K562 (cell line): ENCODE measurements around the gene TRIM25. TPM values are rescaled to one million over a fixed set of nuclear protein-coding genes. Genes with fewer than 3 reads are reported as not detected.
A peak's percentile ranks its signal among the peaks of the same experiment; 100 is the strongest.

ENCODE experiments used
- CCNT2 ChIP-seq: IDR thresholded peaks from 2 replicates; pipeline ENCODE4 v1.6.1; 2011; ENCODE audit warnings: borderline replicate concordance, low read depth, mild to moderate bottlenecking, moderate library complexity, mixed read lengths, low read length; ENCODE audit not compliant: insufficient read length; ENCODE audit errors: extremely low read depth
- CEBPB ChIP-seq: fragments of 450-650 bp; IDR thresholded peaks from 2 replicates; pipeline ENCODE4 v1.6.1; 2016; ENCODE audit warnings: missing genetic modification characterization, missing compliant biosample characterization
- COPS2 ChIP-seq: fragments of 450-650 bp; conservative IDR thresholded peaks from 2 replicates; pipeline ENCODE4 v1.6.1; 2016; ENCODE audit warnings: mild to moderate bottlenecking, moderate library complexity
- CREB1 ChIP-seq, 2 experiments: sonication (generic) in 1 of 2; formaldehyde crosslinking in 1 of 2; IDR thresholded peaks; 2 replicates each; pipeline versions ENCODE4 v1.6.1 to v1.8.0; 2012 to 2022; ENCODE audit warnings: inconsistent platforms in 1 of 2, mild to moderate bottlenecking in 1 of 2, missing genetic modification reagents in 1 of 2, moderate library complexity in 1 of 2
- CSDE1 ChIP-seq, 2 experiments: fragments of 450-650 bp; IDR thresholded peaks; 2 replicates each; pipeline ENCODE4 v1.6.1; 2016; ENCODE audit warnings: mild to moderate bottlenecking in 1 of 2
- E2F3 ChIP-seq: fragments of 250-450 bp; sonication (Bioruptor Pico); IDR thresholded peaks from 2 replicates; pipeline ENCODE4 v1.4.0; 2020; ENCODE audit warnings: mild to moderate bottlenecking
- ELF4 ChIP-seq: fragments of 450-650 bp; formaldehyde crosslinking; IDR thresholded peaks from 2 replicates; pipeline ENCODE4 v1.4.0; 2022; ENCODE audit warnings: missing genetic modification characterization
- FOXA3 ChIP-seq, 2 experiments: fragments of 450-650 bp in 1 of 2; sonication (generic) in 1 of 2; formaldehyde crosslinking; IDR thresholded peaks in 1 of 2; conservative IDR thresholded peaks in 1 of 2; 2 replicates each; pipeline versions ENCODE4 v1.4.0 to v1.8.0; 2020 to 2022; ENCODE audit warnings: mild to moderate bottlenecking in 2 of 2, missing genetic modification reagents in 1 of 2
- GABPB1 ChIP-seq: sonication (generic); formaldehyde crosslinking; IDR thresholded peaks from 2 replicates; pipeline ENCODE4 v1.8.0; 2022; ENCODE audit warnings: mild to moderate bottlenecking, missing genetic modification reagents
- HCFC1 ChIP-seq: IDR thresholded peaks from 2 replicates; pipeline ENCODE4 v1.6.1; 2012; ENCODE audit warnings: low read depth, low read length, improper control_type of control experiment
- HNRNPL ChIP-seq: fragments of 200-400 bp; formaldehyde crosslinking; IDR thresholded peaks from 2 replicates; pipeline ENCODE4 v1.6.1; 2017; ENCODE audit warnings: low read depth, mild to moderate bottlenecking, low read length
- PHB2 ChIP-seq: fragments of 450-650 bp; IDR thresholded peaks from 2 replicates; pipeline ENCODE4 v1.6.1; 2017; ENCODE audit warnings: low read depth
- SMAD1 ChIP-seq: fragments of 150-350 bp; IDR thresholded peaks from 2 replicates; pipeline ENCODE4 v1.6.1; 2014; ENCODE audit warnings: low read length, low read depth; ENCODE audit not compliant: partially characterized antibody
- SMAD2 ChIP-seq: fragments of 150-350 bp; IDR thresholded peaks from 2 replicates; pipeline ENCODE4 v1.6.1; 2014; ENCODE audit warnings: low read depth, mild to moderate bottlenecking, low read length
- TOE1 ChIP-seq, 2 experiments: fragments of 450-650 bp in 1 of 2; sonication (generic) in 1 of 2; formaldehyde crosslinking in 1 of 2; IDR thresholded peaks; 2 replicates each; pipeline versions ENCODE4 v1.7.1 to v1.8.0; 2016 to 2022; ENCODE audit warnings: borderline replicate concordance in 2 of 2, mild to moderate bottlenecking in 2 of 2, antibody characterized with exemption in 1 of 2, inconsistent platforms in 1 of 2, low read depth in 1 of 2, missing genetic modification reagents in 1 of 2, moderate library complexity in 1 of 2
- TRIM24 ChIP-seq, 2 experiments: fragments of 450-650 bp; IDR thresholded peaks; 2 replicates each; pipeline ENCODE4 v1.6.1; 2016
- U2AF1 ChIP-seq: fragments of 200-400 bp; formaldehyde crosslinking; optimal IDR thresholded peaks from 2 replicates; pipeline ENCODE3; 2017; ENCODE audit warnings: mild to moderate bottlenecking, low read depth, low read length, moderate library complexity
- ZBTB11 ChIP-seq, 3 experiments: fragments of 200-800 bp in 1 of 3; fragments of 250-450 bp in 1 of 3; fragments of 450-650 bp in 1 of 3; sonication (Bioruptor Pico) in 1 of 3; sonication (Bioruptor generic) in 1 of 3; formaldehyde crosslinking in 1 of 3; IDR thresholded peaks; 2 replicates each; pipeline versions ENCODE4 v1.6.1 to v1.8.0; 2016 to 2022; ENCODE audit warnings: mild to moderate bottlenecking in 2 of 3, missing genetic modification characterization in 2 of 3, missing compliant biosample characterization in 1 of 3, moderate library complexity in 1 of 3
- ZC3H8 ChIP-seq: fragments of 450-650 bp; IDR thresholded peaks from 2 replicates; pipeline ENCODE4 v1.6.1; 2017
- polyA plus RNA-seq, 8 experiments: library from polyadenylated mRNA; depleted of rRNA in 4 of 8; stranded (reverse) in 5 of 8; unstranded in 3 of 8; fragments of >200 nt; fragmentation: Nextera tagmentation in 2 of 8; fragmentation: Illumina TruSeq in 1 of 8; extraction: Ambion mirVana in 2 of 8; extraction: Trizol in 1 of 8; gene quantifications; 2 replicates each; pipeline versions ENCODE4 v1.2.1 to v1.2.3, GENCODE V29; 2011 to 2014; ENCODE audit warnings: inconsistent platforms in 1 of 8, missing spikeins in 1 of 8
- total RNA-seq, 7 experiments: library from RNA; depleted of rRNA in 6 of 7; stranded (reverse); fragments of >200 nt in 6 of 7; fragmentation: Illumina TruSeq in 2 of 7; extraction: Trizol in 2 of 7; gene quantifications; 2 replicates each; pipeline versions ENCODE4 v1.2.1 to v1.2.3, GENCODE V29; 2011 to 2021; ENCODE audit warnings: low replicate concordance in 1 of 7
- TF ChIP-seq, protein P1 (sequence below): sonication (generic); formaldehyde crosslinking; IDR thresholded peaks from 2 replicates; pipeline ENCODE4 v1.8.0; 2022; ENCODE audit warnings: missing genetic modification reagents, mild to moderate bottlenecking, borderline replicate concordance

Gene TRIM25
- total and polyA plus RNA-seq, 9 of the 15 experiments (the other 6 are each of a cell fraction or from before 2014, with no cell fraction given) = 5.9 to 49.5 (median 24.5) TPM

- TF ChIP-seq CREB1 (IDR thresholded peaks at IDR 0.05) (no peak), CREB1 (CRISPR knock-in tag; IDR thresholded peaks at IDR 0.05) (no peak; the same call in 1 of the 2 replicates), FOXA3 (CRISPR knock-in tag; conservative IDR thresholded peaks at IDR 0.05 in 1 of 2, IDR thresholded peaks at IDR 0.05 in 1 of 2) (0 out of 4 replicates have a peak, but pooled peaks of 1 of the 2 experiments have one; percentile 27), ZBTB11 (CRISPR knock-in tag; IDR thresholded peaks at IDR 0.05) (0 out of 6 replicates have a peak, but pooled peaks of 1 of the 3 experiments have one; percentile 43), GABPB1 (CRISPR knock-in tag) (peak; percentile 50), HCFC1 (no peak; the same call in 1 of the 2 replicates), PHB2 (no peak), SMAD2 (no peak), E2F3 (CRISPR knock-in tag) (peak; percentile 30; the same call in 1 of the 2 replicates), TRIM24 (IDR thresholded peaks at IDR 0.05) (no peak), CEBPB (tag) (no peak), HNRNPL (peak; percentile 94), U2AF1 (peak; percentile 57), CCNT2 (peak; percentile 81), COPS2 (no peak), ELF4 (CRISPR knock-in tag) (0 out of 2 replicates have a peak, but pooled peaks have one; percentile 32), CSDE1 (IDR thresholded peaks at IDR 0.05) (no peak), TOE1 (IDR thresholded peaks at IDR 0.05; ENCODE audit: borderline replicate concordance) (peak; percentile 95), TOE1 (CRISPR knock-in tag; IDR thresholded peaks at IDR 0.05; ENCODE audit: borderline replicate concordance, low read depth) (no peak), ZC3H8 (no peak), SMAD1 (peak; percentile 83)
- TF ChIP-seq, protein P1, sequence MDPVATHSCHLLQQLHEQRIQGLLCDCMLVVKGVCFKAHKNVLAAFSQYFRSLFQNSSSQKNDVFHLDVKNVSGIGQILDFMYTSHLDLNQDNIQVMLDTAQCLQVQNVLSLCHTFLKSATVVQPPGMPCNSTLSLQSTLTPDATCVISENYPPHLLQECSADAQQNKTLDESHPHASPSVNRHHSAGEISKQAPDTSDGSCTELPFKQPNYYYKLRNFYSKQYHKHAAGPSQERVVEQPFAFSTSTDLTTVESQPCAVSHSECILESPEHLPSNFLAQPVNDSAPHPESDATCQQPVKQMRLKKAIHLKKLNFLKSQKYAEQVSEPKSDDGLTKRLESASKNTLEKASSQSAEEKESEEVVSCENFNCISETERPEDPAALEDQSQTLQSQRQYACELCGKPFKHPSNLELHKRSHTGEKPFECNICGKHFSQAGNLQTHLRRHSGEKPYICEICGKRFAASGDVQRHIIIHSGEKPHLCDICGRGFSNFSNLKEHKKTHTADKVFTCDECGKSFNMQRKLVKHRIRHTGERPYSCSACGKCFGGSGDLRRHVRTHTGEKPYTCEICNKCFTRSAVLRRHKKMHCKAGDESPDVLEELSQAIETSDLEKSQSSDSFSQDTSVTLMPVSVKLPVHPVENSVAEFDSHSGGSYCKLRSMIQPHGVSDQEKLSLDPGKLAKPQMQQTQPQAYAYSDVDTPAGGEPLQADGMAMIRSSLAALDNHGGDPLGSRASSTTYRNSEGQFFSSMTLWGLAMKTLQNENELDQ = no peak
Observed at GRCh38 chr17:56913867-56914580, at the start of gene TRIM25 (continued).
